ENCODE results near the gene KLHDC8B.
"Not testable (repeated sequence)": the region's sequence is repeated elsewhere in the genome, so short reads cannot be mapped to it uniquely, and the experiment has no call there.

Gene KLHDC8B

DNA sequence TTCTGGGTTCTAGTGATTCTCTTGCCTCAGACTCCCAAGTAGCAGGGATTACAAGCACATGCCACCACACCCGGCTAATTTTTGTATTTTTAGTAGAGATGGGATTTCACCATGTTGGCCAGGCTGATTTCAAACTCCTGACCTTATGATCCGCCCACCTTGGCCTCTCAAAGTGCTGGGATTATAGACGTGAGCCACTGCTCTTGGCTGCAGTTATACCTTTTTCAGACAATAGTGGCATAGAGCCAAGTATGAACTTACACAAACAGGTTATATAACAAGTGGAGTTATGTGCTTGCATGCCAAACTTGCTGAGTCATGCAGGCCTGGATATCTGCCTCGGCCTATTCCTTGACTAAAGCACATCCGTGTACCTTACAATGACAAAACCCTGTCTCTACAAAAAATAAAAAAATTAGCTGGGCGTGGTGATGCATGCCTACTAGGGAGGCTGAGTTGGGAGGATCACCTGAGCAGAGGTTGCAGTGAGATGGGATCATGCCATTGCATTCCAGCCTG, 47.1 kb downstream of the KLHDC8B start:
- H3K4me3 ChIP-seq (ENCODE audit: extremely low read depth, insufficient read depth, low read length, poor library complexity, severe bottlenecking); H3K36me3 ChIP-seq (ENCODE audit: control insufficient read depth, insufficient read depth, low read length); H3K4me1 ChIP-seq (ENCODE audit: control insufficient read depth, insufficient read depth, low read length, poor library complexity, severe bottlenecking); H3K9me3 ChIP-seq (ENCODE audit: control insufficient read depth, low read length); H3K27ac ChIP-seq (ENCODE audit: low read depth, low read length, severe bottlenecking): not testable (repeated sequence)
- 86 to 90% methylated on average over 4 to 5 of the region's 6 CpGs for WGBS, 2 experiments (ENCODE audit: insufficient coverage in 2 of 2)

- peaks cover 7% of the 10 kb centered on the region for H3K9me3 ChIP-seq (ENCODE audit: control insufficient read depth, low read length)
- H3K4me3 ChIP-seq (ENCODE audit: extremely low read depth, insufficient read depth, low read length, poor library complexity, severe bottlenecking), result no peak overlapping the region
- H3K4me1 ChIP-seq (ENCODE audit: control insufficient read depth, insufficient read depth, low read length, poor library complexity, severe bottlenecking), result peaks cover 3% of the 10 kb centered on the region
- no peaks in the 10 kb centered on the region for H3K36me3 ChIP-seq (ENCODE audit: control insufficient read depth, insufficient read depth, low read length)
- no peak overlapping the region for H3K27ac ChIP-seq (ENCODE audit: low read depth, low read length, severe bottlenecking)
- WGBS, 2 experiments (ENCODE audit: insufficient coverage in 2 of 2), result 84 to 90% methylated on average over 4 of the region's 6 CpGs
Measured at GRCh38 chr3:49219132-49219531, 47.7 kb downstream of the KLHDC8B start.

- H3K36me3 ChIP-seq (ENCODE audit: control insufficient read depth, insufficient read depth, low read length); H3K27ac ChIP-seq (ENCODE audit: low read depth, low read length, severe bottlenecking); H3K4me1 ChIP-seq (ENCODE audit: control insufficient read depth, insufficient read depth, low read length, poor library complexity, severe bottlenecking); H3K4me3 ChIP-seq (ENCODE audit: extremely low read depth, insufficient read depth, low read length, poor library complexity, severe bottlenecking); H3K9me3 ChIP-seq (ENCODE audit: control insufficient read depth, low read length): not testable (repeated sequence)
- WGBS, 2 experiments (ENCODE audit: insufficient coverage in 2 of 2), result 85% methylated on average over 2 of the region's 6 CpGs; no CpG with 5 or more reads in 1 of the 2 experiments
Measured at GRCh38 chr3:49220985-49221563, 49.7 kb downstream of the KLHDC8B start.

- no peaks in the 10 kb centered on the region for H3K36me3 ChIP-seq (ENCODE audit: control insufficient read depth, insufficient read depth, low read length)
- H3K4me3 ChIP-seq (ENCODE audit: extremely low read depth, insufficient read depth, low read length, poor library complexity, severe bottlenecking), result no peak overlapping the region
- H3K27ac ChIP-seq (ENCODE audit: low read depth, low read length, severe bottlenecking), result no peak overlapping the region
- WGBS, 2 experiments (ENCODE audit: insufficient coverage in 2 of 2), result 88 to 89% methylated on average over 3 of the region's 3 CpGs
- H3K9me3 ChIP-seq (ENCODE audit: control insufficient read depth, low read length), result no peaks in the 10 kb centered on the region
- H3K4me1 ChIP-seq (ENCODE audit: control insufficient read depth, insufficient read depth, low read length, poor library complexity, severe bottlenecking), result peaks cover 3% of the 10 kb centered on the region
Measured at GRCh38 chr3:49222002-49222401, 50.6 kb downstream of the KLHDC8B start.
